GM06990 (cell line): Measurements from ENCODE around the gene AHNAK.
A peak's percentile ranks its signal among the peaks of the same experiment; 100 is the strongest.

Experiments used
- DNase-seq: peaks from one replicate; pipeline ENCODE4 v3.0.0-alpha.2; 2011; ENCODE audit not compliant: insufficient read length; ENCODE audit errors: extremely low read depth
- H3K27me3 ChIP-seq: replicated peaks from 2 replicates; pipeline ENCODE4 v1.6.0; 2011; ENCODE audit warnings: low read length; ENCODE audit not compliant: control insufficient read depth, insufficient read depth
- H3K36me3 ChIP-seq: 2 replicates; pipeline ENCODE4 v1.5.1; 2011; ENCODE audit warnings: low read length; ENCODE audit not compliant: control insufficient read depth, insufficient read depth
- H3K4me3 ChIP-seq: replicated peaks from 2 replicates; pipeline ENCODE4 v1.5.1; 2011; ENCODE audit warnings: low read depth, mild to moderate bottlenecking, control low read depth, low read length
- CTCF ChIP-seq: IDR thresholded peaks from 2 replicates; pipeline ENCODE4 v1.5.1; 2011; ENCODE audit warnings: low read length, control low read depth, mild to moderate bottlenecking, inconsistent platforms; ENCODE audit not compliant: insufficient read depth, poor library complexity, severe bottlenecking

Gene AHNAK

GRCh38 chr11:62559204-62559603 is 12.6 kb upstream of the AHNAK start:
- TF ChIP-seq CTCF = no peak
- H3K4me3 ChIP-seq = no peak overlapping the region
- H3K36me3 ChIP-seq = peaks cover 21% of the 10 kb centered on the region

GRCh38 chr11:62558669-62559068 is 12.1 kb upstream of the AHNAK start:
- Histone ChIP-seq H3K27me3 (no peaks in the 10 kb centered on the region), H3K4me3 (no peak overlapping the region), H3K36me3 (peaks cover 19% of the 10 kb centered on the region)
- TF ChIP-seq CTCF = no peak
- DNase-seq = no peak

More at GRCh38 chr11:62559204-62559603, 12.6 kb upstream of the AHNAK start:
- no peaks in the 10 kb centered on the region for H3K27me3 ChIP-seq
- DNase-seq = no peak

GRCh38 chr11:62556875-62557631 is 10.4 kb upstream of the AHNAK start:
- no peak for DNase-seq
- no peak for TF ChIP-seq CTCF
- peaks cover 19% of the 10 kb centered on the region for H3K36me3 ChIP-seq
- no peaks in the 10 kb centered on the region for H3K27me3 ChIP-seq
- H3K4me3 ChIP-seq = no peak overlapping the region; the same call in 1 of the 2 replicates

GRCh38 chr11:62556108-62556874 is 9.7 kb upstream of the AHNAK start:
- no peak for TF ChIP-seq CTCF
- Histone ChIP-seq H3K4me3 (peak overlapping the region; percentile 1; the same call in 1 of the 2 replicates), H3K27me3 (no peaks in the 10 kb centered on the region), H3K36me3 (peaks cover 19% of the 10 kb centered on the region)
- DNase-seq = peak; percentile 78

GRCh38 chr11:62555464-62556107 is 9.0 kb upstream of the AHNAK start:
- DNase-seq = peak; percentile 76
- Histone ChIP-seq H3K4me3 (peak overlapping the region; percentile 1; the same call in 1 of the 2 replicates), H3K36me3 (peaks cover 15% of the 10 kb centered on the region), H3K27me3 (no peaks in the 10 kb centered on the region)
- no peak for TF ChIP-seq CTCF
